WERI-Rb-1 (cell line): ENCODE data around the gene ADPGK.

Experiments used
- DNase-seq: peaks from one replicate; pipeline ENCODE4 v3.0.0-alpha.2; 2020
- H3K27ac ChIP-seq: fragments of 250-450 bp; sonication (Bioruptor Pico); 2 replicates; pipeline ENCODE4 v1.5.1; 2020; ENCODE audit warnings: mild to moderate bottlenecking, moderate library complexity
- H3K27me3 ChIP-seq: fragments of 250-450 bp; sonication (Bioruptor Pico); 2 replicates; pipeline ENCODE4 v1.5.1; 2021; ENCODE audit warnings: mild to moderate bottlenecking, low read depth, moderate library complexity; ENCODE audit not compliant: insufficient read depth, severe bottlenecking
- H3K36me3 ChIP-seq: fragments of 250-450 bp; sonication (Bioruptor Pico); 2 replicates; pipeline ENCODE4 v1.5.1; 2020; ENCODE audit warnings: mild to moderate bottlenecking, moderate library complexity
- H3K4me3 ChIP-seq: 2 replicates; pipeline ENCODE4 v1.5.1; 2011; ENCODE audit warnings: low read depth, mild to moderate bottlenecking, control low read depth, low read length
- H3K9me3 ChIP-seq: fragments of 250-450 bp; sonication (Bioruptor Pico); 2 replicates; pipeline ENCODE4 v1.5.1; 2021; ENCODE audit warnings: mild to moderate bottlenecking, moderate library complexity; ENCODE audit not compliant: severe bottlenecking
- TF ChIP-seq, protein P1 (sequence below): IDR thresholded peaks from 2 replicates; pipeline ENCODE4 v1.5.1; 2011; ENCODE audit warnings: low read depth, mild to moderate bottlenecking, control low read depth, inconsistent platforms, low read length

Gene ADPGK

DNA sequence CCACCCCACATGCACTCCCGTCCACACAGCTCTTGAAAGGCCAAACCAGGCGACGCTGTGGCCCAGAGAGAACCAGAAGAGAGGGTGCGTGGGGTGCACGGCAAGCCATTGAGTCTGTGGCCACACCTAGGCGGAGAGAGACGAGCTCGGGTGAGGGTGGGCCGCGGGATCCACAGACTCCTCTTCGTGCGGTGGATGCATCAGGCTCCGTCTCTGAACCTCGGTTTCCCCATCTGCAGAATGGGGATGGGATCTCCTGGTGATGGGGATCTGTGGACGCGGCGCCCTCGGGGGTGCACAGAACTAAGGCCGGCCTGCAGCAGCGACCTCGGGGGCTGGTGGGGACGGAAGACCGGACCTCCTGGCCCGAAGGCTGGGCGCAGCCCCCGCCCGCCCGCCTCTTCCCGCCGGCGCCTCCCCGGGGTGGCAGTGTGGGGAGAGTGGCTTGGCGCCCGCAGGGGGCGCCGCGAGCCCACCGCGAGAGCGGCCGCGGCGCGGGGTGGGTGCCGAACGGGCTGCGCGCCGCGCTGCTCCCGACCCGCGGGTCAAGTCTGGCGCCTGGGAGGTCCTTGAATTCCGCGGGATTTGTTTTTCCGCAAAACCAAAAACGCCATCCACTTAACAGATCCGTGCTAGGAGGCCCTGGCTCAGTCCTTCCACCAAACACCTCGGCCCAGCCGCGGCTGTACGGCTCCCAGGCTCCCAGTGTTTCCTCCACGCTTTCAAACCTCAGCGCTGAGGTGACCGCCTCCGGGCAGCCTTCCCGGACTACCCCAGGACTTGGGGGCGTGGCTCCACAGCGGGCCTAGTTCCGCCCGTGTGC lies 13.2 kb upstream of the ADPGK start:
- Histone ChIP-seq H3K4me3 (peak overlapping the region; percentile 52), H3K27ac (peak overlapping the region; percentile 51), H3K9me3 (no peaks in the 10 kb centered on the region), H3K27me3 (no peaks in the 10 kb centered on the region), H3K36me3 (no peaks in the 10 kb centered on the region)
- DNase-seq, result peak; percentile 47
- TF ChIP-seq, protein P1, sequence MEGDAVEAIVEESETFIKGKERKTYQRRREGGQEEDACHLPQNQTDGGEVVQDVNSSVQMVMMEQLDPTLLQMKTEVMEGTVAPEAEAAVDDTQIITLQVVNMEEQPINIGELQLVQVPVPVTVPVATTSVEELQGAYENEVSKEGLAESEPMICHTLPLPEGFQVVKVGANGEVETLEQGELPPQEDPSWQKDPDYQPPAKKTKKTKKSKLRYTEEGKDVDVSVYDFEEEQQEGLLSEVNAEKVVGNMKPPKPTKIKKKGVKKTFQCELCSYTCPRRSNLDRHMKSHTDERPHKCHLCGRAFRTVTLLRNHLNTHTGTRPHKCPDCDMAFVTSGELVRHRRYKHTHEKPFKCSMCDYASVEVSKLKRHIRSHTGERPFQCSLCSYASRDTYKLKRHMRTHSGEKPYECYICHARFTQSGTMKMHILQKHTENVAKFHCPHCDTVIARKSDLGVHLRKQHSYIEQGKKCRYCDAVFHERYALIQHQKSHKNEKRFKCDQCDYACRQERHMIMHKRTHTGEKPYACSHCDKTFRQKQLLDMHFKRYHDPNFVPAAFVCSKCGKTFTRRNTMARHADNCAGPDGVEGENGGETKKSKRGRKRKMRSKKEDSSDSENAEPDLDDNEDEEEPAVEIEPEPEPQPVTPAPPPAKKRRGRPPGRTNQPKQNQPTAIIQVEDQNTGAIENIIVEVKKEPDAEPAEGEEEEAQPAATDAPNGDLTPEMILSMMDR, result peak; percentile 75

DNA sequence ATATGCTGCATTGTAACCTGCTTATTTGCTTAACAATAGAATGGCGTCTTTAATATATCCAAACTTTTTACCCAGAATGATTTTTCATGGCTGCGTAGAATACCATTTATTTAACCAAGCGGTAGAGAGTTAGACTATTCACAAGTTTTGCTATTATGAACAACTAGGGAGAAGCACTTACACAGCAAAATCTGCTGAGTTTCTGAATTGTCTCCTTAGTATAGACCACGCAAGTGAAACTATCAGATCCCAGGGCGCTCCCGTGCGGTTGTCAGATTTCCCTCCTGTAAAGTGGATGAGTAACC lies 12.6 kb upstream of the ADPGK start:
- Histone ChIP-seq H3K27me3 (no peaks in the 10 kb centered on the region), H3K36me3 (no peaks in the 10 kb centered on the region), H3K4me3 (no peak overlapping the region), H3K27ac (no peak overlapping the region), H3K9me3 (no peaks in the 10 kb centered on the region)
- TF ChIP-seq, protein P1, result no peak
- no peak for DNase-seq

DNA sequence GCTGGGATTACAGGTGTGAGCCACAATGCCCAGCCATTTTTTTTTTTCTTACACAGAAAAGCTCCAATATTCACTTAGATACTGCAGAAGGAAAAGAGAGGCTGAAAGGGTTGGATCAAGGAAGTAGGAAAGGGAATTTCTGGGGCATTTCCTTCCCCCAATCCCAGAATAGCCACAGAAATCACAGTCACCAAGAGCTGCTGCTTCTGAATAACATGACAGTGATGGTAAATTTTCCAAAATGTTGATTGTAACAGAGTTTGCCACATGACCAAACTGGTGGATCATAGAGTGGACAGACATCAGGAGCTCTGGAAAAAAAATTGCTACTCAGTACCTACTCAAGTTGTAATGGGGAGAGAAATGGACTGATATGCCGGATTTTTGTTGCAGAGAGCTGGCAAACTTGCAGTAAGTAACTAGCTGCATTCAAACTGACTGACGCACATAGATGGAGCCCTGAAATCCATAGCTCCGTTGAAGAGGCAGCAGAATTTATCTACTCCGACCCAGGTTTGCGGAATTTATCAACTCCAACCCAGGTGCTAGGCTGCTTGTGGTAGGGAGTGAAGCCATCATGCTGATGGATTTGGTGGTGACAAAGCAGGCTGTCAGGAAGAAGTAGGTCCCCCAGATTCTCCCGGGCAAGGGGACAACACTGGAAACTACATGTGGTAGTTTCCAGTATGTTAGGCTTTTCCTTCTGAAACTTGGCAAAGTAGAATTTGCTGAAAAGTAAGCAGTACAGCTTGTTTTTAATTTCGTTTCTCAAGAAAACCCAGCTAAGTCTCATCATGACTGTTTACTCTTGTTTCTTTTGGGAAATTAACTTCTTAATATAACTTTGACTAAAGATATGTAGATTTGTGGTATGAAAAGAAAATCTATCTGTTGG lies 10.5 kb upstream of the ADPGK start:
- Histone ChIP-seq H3K9me3 (no peaks in the 10 kb centered on the region), H3K36me3 (no peaks in the 10 kb centered on the region), H3K27ac (no peak overlapping the region), H3K27me3 (no peaks in the 10 kb centered on the region), H3K4me3 (no peak overlapping the region)
- TF ChIP-seq, protein P1, result no peak
- DNase-seq, result no peak

DNA sequence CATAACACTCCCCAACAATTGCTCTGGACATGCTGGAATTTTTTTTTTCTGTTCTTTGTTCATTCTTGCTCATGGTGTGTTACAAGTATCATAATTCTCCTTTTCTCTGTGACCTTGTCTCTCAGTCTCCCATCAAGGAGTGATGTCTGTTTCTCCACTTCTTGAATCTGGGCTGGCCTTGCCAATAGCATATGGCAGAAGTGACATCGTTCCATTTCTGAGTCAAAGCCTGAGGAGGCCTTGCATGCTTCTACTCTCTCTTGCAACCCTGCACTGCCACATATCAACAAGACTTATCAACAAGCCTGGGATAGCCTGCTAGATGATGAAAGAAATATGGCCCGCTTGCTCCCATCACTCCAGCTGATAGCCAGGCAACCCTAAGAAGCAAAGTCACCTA lies 8.9 kb upstream of the ADPGK start:
- Histone ChIP-seq H3K27me3 (no peaks in the 10 kb centered on the region), H3K9me3 (no peaks in the 10 kb centered on the region), H3K36me3 (no peaks in the 10 kb centered on the region), H3K27ac (no peak overlapping the region), H3K4me3 (no peak overlapping the region)
- no peak for DNase-seq
- TF ChIP-seq, protein P1, result no peak

DNA sequence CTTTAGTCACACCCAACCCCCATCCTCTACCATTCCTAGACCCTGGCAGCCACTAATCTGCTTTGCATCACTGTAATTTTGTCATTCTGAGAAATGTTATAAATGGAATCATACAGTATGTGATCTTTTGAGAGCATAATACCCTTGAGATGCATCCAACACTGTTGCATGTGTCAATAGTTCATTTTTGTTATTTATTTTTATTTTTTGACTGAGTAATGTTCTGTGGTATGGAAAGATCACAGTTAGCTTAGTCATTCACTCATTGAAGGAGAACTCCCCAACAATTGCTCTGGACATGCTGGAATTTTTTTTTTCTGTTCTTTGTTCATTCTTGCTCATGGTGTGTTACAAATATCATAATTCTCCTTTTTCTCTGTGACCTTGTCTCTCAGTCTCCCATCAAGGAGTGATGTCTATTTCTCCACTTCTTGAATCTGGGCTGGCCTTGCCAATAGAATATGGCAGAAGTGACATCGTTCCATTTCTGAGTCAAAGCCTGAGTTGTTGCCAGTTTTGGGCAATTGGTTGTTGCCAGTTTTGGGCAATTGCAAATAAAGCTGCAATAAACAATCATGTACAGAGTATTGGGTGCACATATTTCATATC lies 6.8 kb upstream of the ADPGK start:
- no peaks in the 10 kb centered on the region for H3K9me3 ChIP-seq
- TF ChIP-seq, protein P1, result no peak
- no peak for DNase-seq
- no peaks in the 10 kb centered on the region for H3K27me3 ChIP-seq
- no peaks in the 10 kb centered on the region for H3K36me3 ChIP-seq
- no peak overlapping the region for H3K4me3 ChIP-seq
- H3K27ac ChIP-seq, result no peak overlapping the region
